Colon (tissue), 2 donors: Measurements from ENCODE around the gene NRIP3.
"Not testable (repeated sequence)": the region's sequence is repeated elsewhere in the genome, so short reads cannot be mapped to it uniquely, and the experiment has no call there.

Source experiments
- FAIRE-seq: peaks from 2 replicates; lab custom pipeline; 2012; peaks lifted over from hg19 to GRCh38; lab: Jason Lieb, UNC
- donor health status: control.
- donor health status: control.

Gene NRIP3

DNA sequence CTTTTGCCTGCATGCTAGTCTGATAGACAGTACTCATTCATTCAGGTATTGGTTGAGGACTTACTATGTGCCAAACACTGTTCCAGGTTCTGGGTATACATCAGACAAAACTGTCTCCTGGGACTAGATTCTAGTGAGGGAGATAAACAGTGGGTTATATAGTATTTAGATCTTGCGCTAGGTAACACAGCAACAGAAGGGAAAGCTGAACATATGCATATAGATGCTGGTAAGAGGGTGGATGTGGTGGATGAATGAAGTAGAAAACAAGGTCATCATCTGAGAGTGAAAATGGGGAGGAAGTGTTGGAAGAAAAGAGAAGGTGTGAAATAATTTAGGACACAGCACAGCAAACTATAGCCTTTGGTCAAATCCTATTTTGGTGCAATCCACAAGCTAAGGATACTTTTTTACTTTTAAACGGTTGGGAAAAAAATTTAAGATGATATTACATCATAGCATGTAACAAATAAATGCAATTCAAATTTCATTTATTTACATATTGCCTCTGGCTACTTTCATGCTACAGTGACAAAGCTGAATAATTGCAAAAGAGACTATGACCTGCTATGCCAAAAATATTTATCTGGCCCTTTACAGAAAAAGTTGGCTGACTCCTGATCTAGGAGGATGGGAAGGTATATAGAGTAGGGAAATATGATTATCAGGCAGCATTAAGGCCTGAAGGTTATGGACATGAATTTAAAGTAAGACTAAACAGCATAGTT is 32.4 kb downstream of the NRIP3 start:
- FAIRE-seq = no peak

GRCh38 chr11:8967184-8967583 is 36.6 kb downstream of the NRIP3 start:
- no peak for FAIRE-seq

GRCh38 chr11:8964324-8965320 is 39.2 kb downstream of the NRIP3 start, which contains the start of gene TMEM9B:
TSS of gene TMEM9B (minus strand) at chr11:8964442. CDS start at chr11:8964313, 129 bp downstream.
- no peak for FAIRE-seq

- no peak for FAIRE-seq
Measured at GRCh38 chr11:8963569-8964323, 40.1 kb downstream of the NRIP3 start.

- no peak for FAIRE-seq
Measured at GRCh38 chr11:8962841-8963240, 41.0 kb downstream of the NRIP3 start.

DNA sequence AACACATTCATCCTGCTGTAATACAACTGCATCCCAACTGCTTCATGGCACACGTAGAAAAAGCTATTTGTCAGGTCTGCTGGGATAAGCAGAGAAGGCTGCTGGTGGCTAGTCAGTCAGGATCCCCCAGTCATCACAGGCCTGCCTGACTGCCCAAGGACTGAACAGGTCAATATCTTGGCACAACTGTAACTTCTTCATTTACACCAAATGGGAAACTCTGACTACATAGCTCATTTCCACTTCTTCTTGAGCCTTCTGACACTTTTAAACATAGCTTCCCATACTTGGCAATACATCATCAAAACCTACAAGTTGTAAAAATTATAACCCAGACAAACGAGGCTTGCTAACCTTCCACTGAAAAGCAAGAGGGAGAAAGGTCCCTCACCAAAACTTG is 42.4 kb downstream of the NRIP3 start:
- no peak for FAIRE-seq

- no peak for FAIRE-seq
Measured at GRCh38 chr11:8959546-8960166, 44.1 kb downstream of the NRIP3 start.

DNA sequence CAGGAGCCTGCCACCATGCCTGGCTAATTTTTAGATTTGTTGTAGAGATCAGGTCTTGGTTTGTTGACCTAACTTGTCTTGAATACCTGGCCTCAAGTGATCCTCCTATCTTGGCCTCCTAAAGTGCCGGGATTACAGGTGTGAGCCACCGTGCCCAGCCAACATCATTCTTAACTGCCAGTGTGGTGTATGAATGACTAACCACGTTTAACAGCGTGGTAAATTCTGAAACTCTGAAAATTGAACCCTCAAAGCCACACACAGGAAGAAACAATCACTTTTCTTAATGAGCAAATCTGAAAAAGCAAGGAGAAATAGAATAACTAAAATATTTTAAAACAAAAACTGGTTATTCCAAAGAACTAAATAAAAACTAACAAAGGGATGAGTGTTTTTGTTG is 46.9 kb downstream of the NRIP3 start:
- no peak for FAIRE-seq

- no peak for FAIRE-seq
Measured at GRCh38 chr11:8948886-8949285, 54.9 kb downstream of the NRIP3 start.

GRCh38 chr11:8947230-8947943 is 56.4 kb downstream of the NRIP3 start:
- no peak for FAIRE-seq

DNA sequence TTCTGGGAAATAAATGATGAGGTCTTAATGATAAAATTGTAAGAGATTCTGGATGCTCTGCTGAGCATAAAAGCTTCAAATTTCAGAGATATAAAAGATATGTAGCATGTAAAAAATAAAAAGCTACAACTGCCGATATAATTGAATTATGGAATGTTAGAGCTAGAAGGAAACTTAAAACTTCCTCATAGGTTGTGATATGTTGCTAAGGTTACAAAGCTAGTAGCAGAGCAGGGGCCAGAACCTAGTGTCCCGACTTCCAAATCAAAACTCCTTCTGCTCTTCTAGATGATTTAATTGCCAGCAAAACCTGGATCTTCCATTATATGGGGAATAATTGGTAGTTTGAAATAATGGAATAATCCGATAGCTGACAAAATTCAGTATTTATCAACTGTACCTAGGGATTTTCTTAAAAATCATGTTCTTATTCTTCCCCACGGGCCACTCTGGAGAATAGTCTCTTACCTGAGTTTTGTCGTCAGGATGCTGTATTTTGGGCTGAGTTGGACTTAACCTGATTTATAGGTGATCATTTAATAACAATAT is 61.2 kb downstream of the NRIP3 start, which contains the start of gene ASCL3:
ASCL3 (minus strand) TSS at position 499 of the 549 bp plus-strand sequence. CDS start 4,855 bp downstream, outside the sequence.
- no peak for FAIRE-seq

- no peak for FAIRE-seq
Measured at GRCh38 chr11:8941341-8942103, 62.3 kb downstream of the NRIP3 start.

GRCh38 chr11:8937659-8938058 is 66.1 kb downstream of the NRIP3 start:
- FAIRE-seq = no peak

GRCh38 chr11:8937159-8937558 is 66.6 kb downstream of the NRIP3 start:
- FAIRE-seq = no peak

DNA sequence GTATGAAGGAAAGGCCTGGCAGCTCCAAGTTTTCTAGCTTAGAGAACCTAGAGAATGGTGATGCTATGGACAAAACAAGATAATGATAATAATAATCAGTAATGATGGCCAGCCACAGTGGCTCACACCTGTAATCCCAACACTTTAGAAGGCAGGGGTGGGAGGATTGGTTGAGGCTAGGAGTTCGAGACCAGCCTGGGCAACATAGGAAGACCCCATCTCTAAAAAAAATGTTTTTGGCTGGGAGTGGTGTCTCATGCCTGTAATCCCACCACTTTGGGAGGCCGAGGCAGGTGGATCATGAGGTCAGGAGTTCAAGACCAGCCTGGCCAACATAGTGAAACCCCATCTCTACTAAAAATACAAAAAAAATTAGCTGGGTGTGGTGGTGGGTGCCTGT is 68.0 kb downstream of the NRIP3 start:
- not testable (repeated sequence) for FAIRE-seq

GRCh38 chr11:8934742-8935488 is 68.9 kb downstream of the NRIP3 start:
- no peak for FAIRE-seq

DNA sequence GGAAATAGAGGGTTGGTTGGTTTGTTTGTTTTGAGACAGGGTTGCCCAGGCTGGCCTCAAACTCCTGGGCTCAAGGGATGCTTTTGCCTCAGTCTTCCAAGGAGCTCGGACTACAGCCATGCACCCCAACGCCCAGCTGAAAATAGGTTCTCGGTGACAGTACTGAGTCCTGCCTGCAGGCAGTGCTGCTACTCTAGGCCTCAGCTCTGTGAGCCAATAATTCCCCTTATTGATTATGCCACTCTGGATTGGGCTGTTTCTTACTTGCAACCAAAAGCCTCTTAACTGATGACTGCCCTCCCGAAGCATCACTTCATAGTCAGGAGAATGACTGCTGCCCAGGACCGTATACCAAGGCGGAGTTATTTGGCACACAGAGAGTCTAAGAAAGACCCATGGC is 69.9 kb downstream of the NRIP3 start:
- FAIRE-seq = no peak

- no peak for FAIRE-seq
Measured at GRCh38 chr11:8932564-8933180, 71.1 kb downstream of the NRIP3 start, which contains the start of gene C11orf16. TSS of gene C11orf16 (minus strand) at chr11:8932947. CDS start at chr11:8932308, 639 bp downstream.
